Uterus (tissue), 2 donors: ENCODE data around the gene OTOGL.

Experiments used
- POLR2A ChIP-seq, 2 donors: fragments of 450-650 bp; IDR thresholded peaks; one replicate each; pipeline ENCODE4 v1.6.1; 2016; ENCODE audit warnings: antibody characterized with exemption in 2 of 2, mild to moderate bottlenecking in 1 of 2, moderate library complexity in 1 of 2
- TF ChIP-seq, protein P1 (sequence below), 4 experiments: fragments of 200-600 bp in 2 of 4; fragments of 450-650 bp in 2 of 4; sonication (generic) in 2 of 4; IDR thresholded peaks; one replicate each; pipeline ENCODE4 v1.5.1; 2016 to 2019; ENCODE audit warnings: antibody characterized with exemption in 4 of 4, mild to moderate bottlenecking in 2 of 4, moderate library complexity in 1 of 4

DNA sequence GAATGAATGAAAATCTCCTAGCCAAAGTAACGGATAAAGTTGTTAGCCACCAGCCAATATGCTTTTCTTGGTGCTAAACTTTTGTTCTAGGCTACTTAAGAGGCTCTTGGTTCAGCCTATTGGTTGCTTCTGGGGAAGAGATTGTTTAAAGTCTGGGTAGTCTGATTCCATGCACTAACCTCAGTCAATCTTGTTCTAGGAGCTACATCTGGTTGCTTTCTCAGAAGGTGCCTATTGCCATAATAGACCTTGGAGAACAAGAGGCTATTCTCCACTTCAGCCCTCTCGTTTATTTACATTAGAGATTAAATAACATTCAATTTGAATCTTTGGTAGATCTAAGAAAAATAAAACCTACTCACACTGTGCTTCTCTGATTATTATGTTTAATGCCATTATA is 40.8 kb upstream of the OTOGL start:
- TF ChIP-seq, protein P1, sequence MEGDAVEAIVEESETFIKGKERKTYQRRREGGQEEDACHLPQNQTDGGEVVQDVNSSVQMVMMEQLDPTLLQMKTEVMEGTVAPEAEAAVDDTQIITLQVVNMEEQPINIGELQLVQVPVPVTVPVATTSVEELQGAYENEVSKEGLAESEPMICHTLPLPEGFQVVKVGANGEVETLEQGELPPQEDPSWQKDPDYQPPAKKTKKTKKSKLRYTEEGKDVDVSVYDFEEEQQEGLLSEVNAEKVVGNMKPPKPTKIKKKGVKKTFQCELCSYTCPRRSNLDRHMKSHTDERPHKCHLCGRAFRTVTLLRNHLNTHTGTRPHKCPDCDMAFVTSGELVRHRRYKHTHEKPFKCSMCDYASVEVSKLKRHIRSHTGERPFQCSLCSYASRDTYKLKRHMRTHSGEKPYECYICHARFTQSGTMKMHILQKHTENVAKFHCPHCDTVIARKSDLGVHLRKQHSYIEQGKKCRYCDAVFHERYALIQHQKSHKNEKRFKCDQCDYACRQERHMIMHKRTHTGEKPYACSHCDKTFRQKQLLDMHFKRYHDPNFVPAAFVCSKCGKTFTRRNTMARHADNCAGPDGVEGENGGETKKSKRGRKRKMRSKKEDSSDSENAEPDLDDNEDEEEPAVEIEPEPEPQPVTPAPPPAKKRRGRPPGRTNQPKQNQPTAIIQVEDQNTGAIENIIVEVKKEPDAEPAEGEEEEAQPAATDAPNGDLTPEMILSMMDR (IDR thresholded peaks at IDR 0.05) = no peak
- TF ChIP-seq POLR2A (IDR thresholded peaks at IDR 0.05) = no peak
